KOPT-K1 (cell line): Measurements from ENCODE around the gene CYP4F2.
A peak's percentile ranks its signal among the peaks of the same experiment; 100 is the strongest.
"Not testable (repeated sequence)": the region's sequence is repeated elsewhere in the genome, so short reads cannot be mapped to it uniquely, and the experiment has no call there.

ENCODE experiments used
- H3K27ac ChIP-seq: fragments of 200-600 bp; sonication (generic); 2 replicates; pipeline ENCODE4 v1.5.1; 2016; ENCODE audit warnings: antibody characterized with exemption, mild to moderate bottlenecking, low read depth, low read length; ENCODE audit not compliant: poor library complexity, severe bottlenecking
- H3K36me3 ChIP-seq: fragments of 200-600 bp; sonication (generic); 2 replicates; pipeline ENCODE4 v1.5.1; 2017; ENCODE audit warnings: antibody characterized with exemption, mild to moderate bottlenecking, low read length, moderate library complexity; ENCODE audit not compliant: insufficient read depth
- H3K9me3 ChIP-seq: fragments of 200-600 bp; sonication (generic); 2 replicates; pipeline ENCODE4 v1.5.1; 2017; ENCODE audit warnings: antibody characterized with exemption, low read length, mild to moderate bottlenecking; ENCODE audit not compliant: insufficient read depth, poor library complexity, severe bottlenecking

The CYP4F2 gene

GRCh38 chr19:15846923-15847322, 51.0 kb downstream of the CYP4F2 start:
- Histone ChIP-seq H3K9me3 (peaks cover 12% of the 10 kb centered on the region), H3K36me3 (no peaks in the 10 kb centered on the region), H3K27ac (peak overlapping the region; percentile 99)

GRCh38 chr19:15843894-15844222, 54.0 kb downstream of the CYP4F2 start:
- peak overlapping the region; percentile 99 for H3K27ac ChIP-seq
- H3K36me3 ChIP-seq, H3K9me3 ChIP-seq: not testable (repeated sequence)

GRCh38 chr19:15843203-15843893, 54.5 kb downstream of the CYP4F2 start:
- peak overlapping the region; percentile 99 for H3K27ac ChIP-seq
- H3K36me3 ChIP-seq = no peaks in the 10 kb centered on the region
- peaks cover 4% of the 10 kb centered on the region for H3K9me3 ChIP-seq

- peak overlapping the region; percentile 99 for H3K27ac ChIP-seq
- peaks cover 2% of the 10 kb centered on the region for H3K9me3 ChIP-seq
- no peaks in the 10 kb centered on the region for H3K36me3 ChIP-seq
These were observed 55.9 kb downstream of the CYP4F2 start for GRCh38 chr19:15841875-15842569.

GRCh38 chr19:15840833-15841232, 57.0 kb downstream of the CYP4F2 start:
- Histone ChIP-seq H3K9me3 (no peaks in the 10 kb centered on the region), H3K36me3 (no peaks in the 10 kb centered on the region), H3K27ac (peak overlapping the region; percentile 99)

GRCh38 chr19:15839888-15840287, 58.0 kb downstream of the CYP4F2 start:
- H3K36me3 ChIP-seq, H3K9me3 ChIP-seq: not testable (repeated sequence)
- peak overlapping the region; percentile 99 for H3K27ac ChIP-seq

GRCh38 chr19:15838351-15838750, 59.5 kb downstream of the CYP4F2 start:
- no peaks in the 10 kb centered on the region for H3K9me3 ChIP-seq
- no peaks in the 10 kb centered on the region for H3K36me3 ChIP-seq
- peak overlapping the region; percentile 99 for H3K27ac ChIP-seq

GRCh38 chr19:15837221-15837731, 60.6 kb downstream of the CYP4F2 start:
- H3K36me3 ChIP-seq = no peaks in the 10 kb centered on the region
- H3K27ac ChIP-seq = peak overlapping the region; percentile 99
- H3K9me3 ChIP-seq = no peaks in the 10 kb centered on the region

GRCh38 chr19:15836330-15837220, 61.3 kb downstream of the CYP4F2 start:
- H3K27ac ChIP-seq = peak overlapping the region; percentile 99
- no peaks in the 10 kb centered on the region for H3K36me3 ChIP-seq
- no peaks in the 10 kb centered on the region for H3K9me3 ChIP-seq

GRCh38 chr19:15835565-15836329, 62.1 kb downstream of the CYP4F2 start:
- H3K36me3 ChIP-seq, H3K9me3 ChIP-seq: not testable (repeated sequence)
- peak overlapping the region; percentile 99 for H3K27ac ChIP-seq

GRCh38 chr19:15834232-15834631, 63.6 kb downstream of the CYP4F2 start:
- not testable (repeated sequence) for H3K9me3 ChIP-seq, H3K27ac ChIP-seq

GRCh38 chr19:15831626-15832025, 66.2 kb downstream of the CYP4F2 start:
- H3K36me3 ChIP-seq = no peaks in the 10 kb centered on the region
- H3K27ac ChIP-seq = no peak overlapping the region

More at GRCh38 chr19:15834232-15834631, 63.6 kb downstream of the CYP4F2 start:
- H3K36me3 ChIP-seq = not testable (repeated sequence)

GRCh38 chr19:15829786-15830185, 68.1 kb downstream of the CYP4F2 start:
- Histone ChIP-seq H3K27ac (no peak overlapping the region), H3K9me3 (no peaks in the 10 kb centered on the region), H3K36me3 (no peaks in the 10 kb centered on the region)

More at GRCh38 chr19:15831626-15832025, 66.2 kb downstream of the CYP4F2 start:
- no peaks in the 10 kb centered on the region for H3K9me3 ChIP-seq

GRCh38 chr19:15829306-15829698, 68.6 kb downstream of the CYP4F2 start:
- Histone ChIP-seq H3K27ac (no peak overlapping the region), H3K9me3 (no peaks in the 10 kb centered on the region), H3K36me3 (no peaks in the 10 kb centered on the region)
